Immature natural killer cell (primary cell): Measurements from ENCODE around the gene FANCC. TPM values are rescaled to one million over a fixed set of nuclear protein-coding genes. Genes with fewer than 3 reads are reported as not detected.

Source experiments
- DNase-seq, 3 donors: peaks; one replicate each; pipeline ENCODE4 v3.0.0; 2022; ENCODE audit warnings: mixed read lengths in 1 of 3
- H3K27ac Mint-ChIP-seq, 6 donors: one replicate each; pipeline ENCODE4 v1.8.0; 2020; ENCODE audit warnings: mixed read lengths in 6 of 6, mild to moderate bottlenecking in 5 of 6, inconsistent platforms in 4 of 6, moderate library complexity in 3 of 6
- H3K27me3 Mint-ChIP-seq, 3 donors: one replicate each; pipeline ENCODE4 v1.8.0; 2020 to 2021; ENCODE audit warnings: low read depth in 3 of 3, mild to moderate bottlenecking in 3 of 3, mixed read lengths in 3 of 3, moderate library complexity in 3 of 3, inconsistent platforms in 1 of 3
- H3K36me3 Mint-ChIP-seq, 3 donors: one replicate each; pipeline ENCODE4 v1.8.0; 2020; ENCODE audit warnings: mixed read lengths in 3 of 3, inconsistent platforms in 2 of 3, mild to moderate bottlenecking in 2 of 3
- H3K4me1 Mint-ChIP-seq, 2 donors: one replicate each; pipeline ENCODE4 v1.8.0; 2020; ENCODE audit warnings: inconsistent platforms in 2 of 2, mild to moderate bottlenecking in 2 of 2, mixed read lengths in 2 of 2, moderate library complexity in 1 of 2
- H3K4me3 Mint-ChIP-seq, 5 donors: one replicate each; pipeline ENCODE4 v1.8.0; 2020; ENCODE audit warnings: mild to moderate bottlenecking in 5 of 5, mixed read lengths in 5 of 5, inconsistent platforms in 3 of 5, moderate library complexity in 3 of 5
- H3K9me3 Mint-ChIP-seq, 6 donors: one replicate each; pipeline ENCODE4 v1.8.0; 2020; ENCODE audit warnings: mild to moderate bottlenecking in 6 of 6, mixed read lengths in 6 of 6, inconsistent platforms in 4 of 6, moderate library complexity in 3 of 6
- polyA plus RNA-seq, 3 donors: library from polyadenylated mRNA; unstranded; fragments of 300-500 nt; fragmentation: Illumina TruSeq; gene quantifications; one replicate each; pipeline ENCODE4 v1.2.3, GENCODE V29; 2021

The FANCC gene, protein sequence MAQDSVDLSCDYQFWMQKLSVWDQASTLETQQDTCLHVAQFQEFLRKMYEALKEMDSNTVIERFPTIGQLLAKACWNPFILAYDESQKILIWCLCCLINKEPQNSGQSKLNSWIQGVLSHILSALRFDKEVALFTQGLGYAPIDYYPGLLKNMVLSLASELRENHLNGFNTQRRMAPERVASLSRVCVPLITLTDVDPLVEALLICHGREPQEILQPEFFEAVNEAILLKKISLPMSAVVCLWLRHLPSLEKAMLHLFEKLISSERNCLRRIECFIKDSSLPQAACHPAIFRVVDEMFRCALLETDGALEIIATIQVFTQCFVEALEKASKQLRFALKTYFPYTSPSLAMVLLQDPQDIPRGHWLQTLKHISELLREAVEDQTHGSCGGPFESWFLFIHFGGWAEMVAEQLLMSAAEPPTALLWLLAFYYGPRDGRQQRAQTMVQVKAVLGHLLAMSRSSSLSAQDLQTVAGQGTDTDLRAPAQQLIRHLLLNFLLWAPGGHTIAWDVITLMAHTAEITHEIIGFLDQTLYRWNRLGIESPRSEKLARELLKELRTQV
- 1 to 10 TPM; 2.4 to 3.4 (median 3.3) TPM for polyA plus RNA-seq

DNA sequence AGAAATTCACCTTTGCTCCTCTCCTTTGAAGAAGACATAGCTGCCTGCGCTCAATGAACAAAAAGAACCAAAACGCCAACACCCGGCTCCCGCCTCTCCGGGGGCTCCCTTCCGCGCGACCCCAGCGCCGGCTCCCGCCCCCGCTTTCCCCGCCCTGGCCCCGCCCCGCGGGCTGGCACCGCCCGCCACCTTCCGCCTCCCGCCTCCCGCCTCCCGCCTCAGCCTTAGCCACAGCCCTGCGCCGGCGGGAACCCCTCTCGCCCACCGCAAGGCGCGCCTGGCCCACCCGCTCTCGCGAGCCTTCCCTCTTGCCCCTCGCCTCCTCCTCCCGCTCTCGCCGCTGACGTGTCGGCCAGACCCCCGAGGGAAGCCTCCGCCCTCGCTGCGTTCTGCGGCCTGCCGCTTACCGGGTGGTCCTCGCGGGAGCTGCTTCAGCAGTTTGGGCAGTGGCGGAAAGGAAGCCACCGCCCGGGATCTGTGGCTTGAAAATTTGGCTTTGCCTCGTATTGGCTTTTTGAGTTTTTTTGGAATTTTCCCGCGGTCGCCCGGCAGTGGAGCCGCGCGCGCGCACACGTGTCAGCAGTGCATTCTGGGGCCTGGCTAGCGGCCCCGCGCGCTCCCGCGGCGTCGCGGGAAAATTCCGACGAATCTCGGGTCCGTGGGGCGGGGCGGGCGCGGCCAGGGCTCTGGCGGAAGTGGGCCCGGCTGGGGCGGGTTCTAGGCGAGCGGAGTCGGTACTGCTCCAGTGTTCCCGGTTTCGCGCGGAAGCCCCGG lies at the start of gene FANCC:
TSS of gene FANCC (minus strand) at position 591 of the 774 bp plus-strand sequence. CDS start 68,418 bp downstream, outside the sequence.
- peak; percentile 80 to 83 (median 81) for DNase-seq
- H3K27me3 Mint-ChIP-seq = peaks cover 2 to 7% (median 7%) of the 10 kb centered on the region in 3 donors

DNA sequence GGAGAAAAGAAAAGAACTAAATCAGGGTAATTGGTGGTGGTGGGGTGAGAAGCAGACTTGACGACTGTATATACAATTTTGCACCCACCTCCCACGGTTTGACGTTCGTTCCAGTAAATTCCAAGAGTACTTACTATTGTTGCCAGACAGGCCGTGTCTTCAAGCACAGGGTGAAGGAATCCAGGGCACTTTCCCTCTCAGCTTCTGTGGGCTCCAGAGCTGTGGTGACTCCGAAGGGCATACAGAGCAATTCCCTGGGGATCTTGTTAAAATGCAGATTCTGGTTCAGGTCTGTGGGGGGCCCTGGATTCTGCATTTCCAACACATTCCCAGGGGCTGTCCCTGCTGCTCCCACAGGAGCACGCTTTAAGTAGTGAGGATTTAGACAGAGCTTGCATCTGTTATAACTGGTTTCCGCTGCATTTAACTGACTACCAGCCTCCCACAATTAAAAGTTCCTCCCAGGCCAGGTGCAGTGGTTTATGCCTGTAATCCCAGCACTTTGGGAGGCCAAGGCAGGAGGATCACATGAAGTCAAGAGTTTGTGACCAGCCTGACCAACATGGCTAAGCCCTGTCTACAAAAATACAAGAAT lies 49.3 kb upstream of the FANCC start:
- Mint-ChIP-seq H3K9me3 (no peaks in the 10 kb centered on the region), H3K4me3 (no peak overlapping the region), H3K27ac (no peak overlapping the region), H3K36me3 (peaks cover 0 to 3% (median 0%) of the 10 kb centered on the region in 3 donors), H3K4me1 (no peaks in the 10 kb centered on the region), H3K27me3 (peaks cover 6 to 17% (median 14%) of the 10 kb centered on the region in 3 donors)
- no peak for DNase-seq

More for the DNA sequence above, at the start of gene FANCC:
- Mint-ChIP-seq H3K4me3 (peak within 1 kb of the TSS; percentile 90 to 95 (median 92)), H3K36me3 (no peaks in the 10 kb centered on the region), H3K9me3 (no peaks in the 10 kb centered on the region), H3K4me1 (peaks cover 13 to 17% of the 10 kb centered on the region in 2 donors), H3K27ac (peak within 1 kb of the TSS; percentile 79 to 91 (median 88))

DNA sequence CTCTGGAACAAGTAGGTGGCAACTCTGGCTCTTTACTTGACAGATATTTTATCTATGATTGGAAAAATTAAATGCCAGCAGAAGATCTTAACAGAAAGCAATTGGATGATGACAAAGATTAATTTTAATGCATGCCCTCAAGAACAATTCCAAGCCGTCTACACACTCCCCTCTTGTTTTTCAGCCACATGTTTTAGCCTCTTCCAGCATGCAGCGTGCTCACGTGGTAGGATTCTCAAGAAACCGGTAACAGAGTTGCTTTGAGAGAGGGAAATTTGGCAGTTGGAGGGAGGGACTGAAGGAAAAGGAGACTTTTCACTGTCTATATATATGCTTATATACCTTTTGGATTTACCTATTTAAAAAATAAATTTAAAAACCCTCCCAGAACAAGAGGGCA lies 48.3 kb upstream of the FANCC start:
- DNase-seq = no peak
- no peaks in the 10 kb centered on the region for H3K9me3 Mint-ChIP-seq
- H3K4me3 Mint-ChIP-seq = no peak overlapping the region
- no peaks in the 10 kb centered on the region for H3K4me1 Mint-ChIP-seq
- H3K36me3 Mint-ChIP-seq = peaks cover 0 to 3% (median 0%) of the 10 kb centered on the region in 3 donors
- no peak overlapping the region for H3K27ac Mint-ChIP-seq
- peaks cover 6 to 18% (median 14%) of the 10 kb centered on the region in 3 donors for H3K27me3 Mint-ChIP-seq

DNA sequence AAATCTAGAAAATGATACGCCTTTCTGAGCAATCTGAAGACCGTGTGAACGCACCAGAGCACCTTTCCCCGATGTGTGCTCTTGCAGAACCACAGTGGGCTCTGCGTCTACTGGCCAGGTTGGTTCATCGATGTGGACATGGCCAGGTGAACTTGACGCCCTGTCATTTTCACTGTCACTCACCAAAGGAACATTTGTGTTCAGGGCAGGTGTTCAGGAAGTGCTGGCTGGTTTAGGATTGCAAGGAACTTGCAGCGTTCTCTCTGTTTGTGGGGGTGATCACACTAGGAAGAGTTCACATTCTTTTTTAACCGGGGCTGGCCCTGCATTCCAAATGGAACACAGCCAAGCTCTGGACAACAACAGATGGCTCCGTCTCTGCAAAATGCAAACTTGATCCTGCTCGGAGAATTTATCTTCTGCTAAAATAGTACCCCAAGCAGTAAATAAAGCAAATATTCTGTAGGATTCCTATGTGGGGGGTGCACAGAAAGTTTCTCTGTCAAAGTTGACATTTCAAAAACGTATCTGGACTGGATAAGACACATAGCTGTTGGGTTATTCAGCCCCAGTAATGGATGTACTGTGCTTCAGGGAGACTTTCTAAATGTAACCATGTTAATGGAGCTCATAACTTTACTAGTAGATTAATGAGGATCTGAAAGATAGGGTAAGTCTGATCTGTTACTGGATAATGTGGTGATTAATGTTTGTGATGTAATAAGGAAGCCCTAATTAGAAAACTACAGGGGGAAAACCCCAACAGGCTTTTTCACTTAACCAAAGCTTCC lies 45.7 kb upstream of the FANCC start:
- Mint-ChIP-seq H3K9me3 (no peaks in the 10 kb centered on the region), H3K4me3 (no peak overlapping the region), H3K36me3 (peaks cover 0 to under 1% (median 0%) of the 10 kb centered on the region in 3 donors), H3K27me3 (peaks cover 4 to 12% (median 11%) of the 10 kb centered on the region in 3 donors), H3K27ac (no peak overlapping the region), H3K4me1 (no peaks in the 10 kb centered on the region)
- no peak for DNase-seq

GRCh38 chr9:95360866-95361265 lies 43.4 kb upstream of the FANCC start:
- no peaks in the 10 kb centered on the region for H3K4me1 Mint-ChIP-seq
- H3K27ac Mint-ChIP-seq = no peak overlapping the region
- no peak for DNase-seq
- H3K27me3 Mint-ChIP-seq = peaks cover 5 to 11% (median 7%) of the 10 kb centered on the region in 3 donors
- H3K36me3 Mint-ChIP-seq = no peaks in the 10 kb centered on the region
- H3K4me3 Mint-ChIP-seq = no peak overlapping the region
- no peaks in the 10 kb centered on the region for H3K9me3 Mint-ChIP-seq

- Mint-ChIP-seq H3K36me3 (no peaks in the 10 kb centered on the region), H3K27me3 (peaks cover 3 to 9% (median 8%) of the 10 kb centered on the region in 3 donors), H3K9me3 (no peaks in the 10 kb centered on the region), H3K27ac (no peak overlapping the region), H3K4me3 (no peak overlapping the region), H3K4me1 (no peaks in the 10 kb centered on the region)
- DNase-seq = no peak
Observed at GRCh38 chr9:95357316-95357715, 39.8 kb upstream of the FANCC start.

DNA sequence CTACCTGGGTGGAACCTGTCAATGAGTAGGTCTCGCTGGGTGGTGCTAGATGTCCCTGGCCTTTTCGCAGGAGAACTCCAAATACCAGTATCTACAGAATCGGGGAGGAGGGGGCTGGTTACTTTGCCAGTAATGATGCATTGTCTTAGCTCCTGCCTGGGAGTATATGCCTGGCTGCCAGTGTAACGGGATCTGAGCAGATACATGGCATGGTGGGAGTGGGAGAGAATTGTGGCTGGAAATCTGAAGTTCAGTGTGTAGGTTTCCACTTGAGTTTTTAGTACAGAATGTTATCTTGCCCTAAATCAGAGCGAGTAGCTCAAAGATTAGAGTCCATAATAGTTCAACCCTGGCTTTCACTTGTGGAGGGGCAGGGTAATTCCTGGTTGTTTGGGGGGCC lies 38.0 kb upstream of the FANCC start:
- no peak for DNase-seq
- no peaks in the 10 kb centered on the region for H3K9me3 Mint-ChIP-seq
- no peaks in the 10 kb centered on the region for H3K4me1 Mint-ChIP-seq

GRCh38 chr9:95351051-95351450 lies 33.5 kb upstream of the FANCC start:
- H3K4me3 Mint-ChIP-seq = no peak overlapping the region
- no peaks in the 10 kb centered on the region for H3K9me3 Mint-ChIP-seq
- no peak for DNase-seq
- no peak overlapping the region for H3K27ac Mint-ChIP-seq
- peaks cover 5 to 21% (median 20%) of the 10 kb centered on the region in 3 donors for H3K27me3 Mint-ChIP-seq
- no peaks in the 10 kb centered on the region for H3K36me3 Mint-ChIP-seq
- H3K4me1 Mint-ChIP-seq = no peaks in the 10 kb centered on the region

More for the DNA sequence above, 38.0 kb upstream of the FANCC start:
- Mint-ChIP-seq H3K4me3 (no peak overlapping the region), H3K27ac (no peak overlapping the region), H3K36me3 (no peaks in the 10 kb centered on the region), H3K27me3 (peaks cover 2 to 15% (median 11%) of the 10 kb centered on the region in 3 donors)

GRCh38 chr9:95350266-95350665 lies 32.8 kb upstream of the FANCC start:
- no peak overlapping the region for H3K4me3 Mint-ChIP-seq
- peaks cover 5 to 20% (median 17%) of the 10 kb centered on the region in 3 donors for H3K27me3 Mint-ChIP-seq
- H3K9me3 Mint-ChIP-seq = no peaks in the 10 kb centered on the region
- H3K36me3 Mint-ChIP-seq = no peaks in the 10 kb centered on the region
- no peak overlapping the region for H3K27ac Mint-ChIP-seq
- no peaks in the 10 kb centered on the region for H3K4me1 Mint-ChIP-seq
- DNase-seq = no peak

GRCh38 chr9:95349091-95350038 lies 31.9 kb upstream of the FANCC start:
- no peak overlapping the region for H3K4me3 Mint-ChIP-seq
- no peaks in the 10 kb centered on the region for H3K36me3 Mint-ChIP-seq
- no peak for DNase-seq
- peaks cover 5 to 19% (median 16%) of the 10 kb centered on the region in 3 donors for H3K27me3 Mint-ChIP-seq
- H3K27ac Mint-ChIP-seq = no peak overlapping the region
- no peaks in the 10 kb centered on the region for H3K4me1 Mint-ChIP-seq
- H3K9me3 Mint-ChIP-seq = no peaks in the 10 kb centered on the region

GRCh38 chr9:95346021-95346420 lies 28.5 kb upstream of the FANCC start:
- Mint-ChIP-seq H3K9me3 (no peaks in the 10 kb centered on the region), H3K27me3 (peaks cover 5 to 19% (median 11%) of the 10 kb centered on the region in 3 donors), H3K27ac (no peak overlapping the region), H3K4me3 (no peak overlapping the region), H3K36me3 (no peaks in the 10 kb centered on the region), H3K4me1 (no peaks in the 10 kb centered on the region)
- no peak for DNase-seq

GRCh38 chr9:95344735-95345325 lies 27.3 kb upstream of the FANCC start:
- H3K4me1 Mint-ChIP-seq = no peaks in the 10 kb centered on the region
- no peaks in the 10 kb centered on the region for H3K9me3 Mint-ChIP-seq
- H3K36me3 Mint-ChIP-seq = no peaks in the 10 kb centered on the region
- no peak overlapping the region for H3K4me3 Mint-ChIP-seq
- H3K27me3 Mint-ChIP-seq = peaks cover 6 to 11% (median 6%) of the 10 kb centered on the region in 3 donors
- no peak for DNase-seq
- no peak overlapping the region for H3K27ac Mint-ChIP-seq
